ENCODE data around the gene PRKCE.

Gene PRKCE

GRCh38 chr2:46002507-46002883 lies 351.0 kb downstream of the PRKCE start:
- DNase-seq (ENCODE audit: low read depth), result no peak
- H3K4me3 ChIP-seq (ENCODE audit: control insufficient read depth, low read depth, low read length), result no peak overlapping the region

GRCh38 chr2:46002947-46003346 lies 351.5 kb downstream of the PRKCE start:
- DNase-seq (ENCODE audit: low read depth), result no peak
- TF ChIP-seq CTCF (conservative IDR thresholded peaks at IDR 0.05; ENCODE audit: control insufficient read depth, insufficient read depth, low read depth, low read length), result no peak
- no peak overlapping the region for H3K4me3 ChIP-seq (ENCODE audit: control insufficient read depth, low read depth, low read length)

More at GRCh38 chr2:46002507-46002883, 351.0 kb downstream of the PRKCE start:
- TF ChIP-seq CTCF (conservative IDR thresholded peaks at IDR 0.05; ENCODE audit: control insufficient read depth, insufficient read depth, low read depth, low read length), result no peak

GRCh38 chr2:46003903-46004473 lies 352.5 kb downstream of the PRKCE start:
- TF ChIP-seq CTCF (conservative IDR thresholded peaks at IDR 0.05; ENCODE audit: control insufficient read depth, insufficient read depth, low read depth, low read length), result no peak
- no peak overlapping the region for H3K4me3 ChIP-seq (ENCODE audit: control insufficient read depth, low read depth, low read length)
- DNase-seq (ENCODE audit: low read depth), result no peak

GRCh38 chr2:46006473-46007025 lies 355.1 kb downstream of the PRKCE start:
- H3K4me3 ChIP-seq (ENCODE audit: control insufficient read depth, low read depth, low read length), result no peak overlapping the region
- no peak for DNase-seq (ENCODE audit: low read depth)
- no peak for TF ChIP-seq CTCF (conservative IDR thresholded peaks at IDR 0.05; ENCODE audit: control insufficient read depth, insufficient read depth, low read depth, low read length)

GRCh38 chr2:46007412-46007811 lies 355.9 kb downstream of the PRKCE start:
- H3K4me3 ChIP-seq (ENCODE audit: control insufficient read depth, low read depth, low read length), result no peak overlapping the region
- no peak for TF ChIP-seq CTCF (conservative IDR thresholded peaks at IDR 0.05; ENCODE audit: control insufficient read depth, insufficient read depth, low read depth, low read length)
- DNase-seq (ENCODE audit: low read depth), result no peak

GRCh38 chr2:46008091-46008870 lies 356.8 kb downstream of the PRKCE start:
- DNase-seq (ENCODE audit: low read depth), result peak; percentile 24
- no peak for TF ChIP-seq CTCF (conservative IDR thresholded peaks at IDR 0.05; ENCODE audit: control insufficient read depth, insufficient read depth, low read depth, low read length)
- no peak overlapping the region for H3K4me3 ChIP-seq (ENCODE audit: control insufficient read depth, low read depth, low read length)
